ENCODE results near the gene LPIN1. TPM values are rescaled to one million over a fixed set of nuclear protein-coding genes. Genes with fewer than 3 reads are reported as not detected.
"Not testable (repeated sequence)": the region's sequence is repeated elsewhere in the genome, so short reads cannot be mapped to it uniquely, and the experiment has no call there.

Gene LPIN1
- total RNA-seq, 1 experiment from 2014 or later, result 19.4 TPM

GRCh38 chr2:11830708-11831301, 84.4 kb downstream of the LPIN1 start:
- no peaks in the 10 kb centered on the region for H3K27me3 ChIP-seq (replicated peaks)
- no peaks in the 10 kb centered on the region for H3K36me3 ChIP-seq
- H3K4me3 ChIP-seq, result peak overlapping the region; percentile 11
- H3K9me3 ChIP-seq (replicated peaks), result peaks cover 6% of the 10 kb centered on the region; the same call in 1 of the 2 replicates
- DNase-seq (ENCODE audit: low read depth in 1 of 2, low spot score in 2 of 2), result no peak
- peaks cover 37% of the 10 kb centered on the region for H3K4me1 ChIP-seq (replicated peaks)
- H3K27ac ChIP-seq, result peak overlapping the region; percentile 70

DNA sequence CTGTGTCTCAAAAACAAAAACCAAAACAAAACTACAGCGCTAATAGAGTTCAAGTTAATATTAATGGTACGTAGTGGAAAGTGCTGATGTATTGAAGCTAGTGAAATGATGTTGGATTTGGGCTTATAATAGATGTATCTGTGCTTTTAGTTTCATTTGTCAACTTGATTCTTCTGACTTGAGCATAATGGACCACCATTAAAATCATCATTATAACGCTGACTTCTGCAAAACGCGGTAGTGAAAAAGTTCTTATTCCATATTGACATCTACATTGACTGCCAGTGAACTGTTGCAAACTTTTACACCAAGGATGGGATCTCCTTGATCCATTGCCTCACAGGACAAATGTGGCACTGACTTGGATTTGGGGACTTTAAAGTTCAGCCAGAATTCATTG, 85.0 kb downstream of the LPIN1 start:
- H3K27ac ChIP-seq, result no peak overlapping the region

DNA sequence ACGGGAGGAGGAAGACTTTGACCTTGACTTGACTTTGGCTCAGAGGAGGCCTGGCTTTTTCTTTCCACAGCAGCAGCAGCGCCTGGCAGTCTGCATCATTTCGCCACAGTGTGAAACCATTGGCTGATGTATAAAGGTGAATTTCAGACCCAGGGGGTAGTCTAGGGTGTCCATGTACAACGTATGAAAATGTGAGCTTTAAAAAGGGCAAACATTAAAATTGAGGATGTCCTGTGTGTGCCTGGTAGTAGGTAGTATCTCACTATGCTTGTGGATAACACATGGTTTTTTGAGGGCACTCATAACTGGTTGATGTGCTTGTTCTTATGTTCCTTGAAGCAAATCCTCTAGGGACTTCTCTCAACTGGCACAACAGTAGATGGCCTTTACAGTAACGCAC, 86.1 kb downstream of the LPIN1 start:
- Histone ChIP-seq H3K36me3 (no peaks in the 10 kb centered on the region), H3K27me3 (replicated peaks) (no peaks in the 10 kb centered on the region), H3K27ac (no peak overlapping the region), H3K4me3 (no peak overlapping the region), H3K9me3 (replicated peaks) (peaks cover 6% of the 10 kb centered on the region; the same call in 1 of the 2 replicates), H3K4me1 (replicated peaks) (peaks cover 37% of the 10 kb centered on the region)
- no peak for DNase-seq (ENCODE audit: low read depth in 1 of 2, low spot score in 2 of 2)

More for the DNA sequence above, 85.0 kb downstream of the LPIN1 start:
- DNase-seq (ENCODE audit: low read depth in 1 of 2, low spot score in 2 of 2), result no peak
- Histone ChIP-seq H3K9me3 (replicated peaks) (peaks cover 6% of the 10 kb centered on the region; the same call in 1 of the 2 replicates), H3K4me3 (no peak overlapping the region), H3K27me3 (replicated peaks) (no peaks in the 10 kb centered on the region), H3K36me3 (no peaks in the 10 kb centered on the region), H3K4me1 (replicated peaks) (peaks cover 37% of the 10 kb centered on the region)

DNA sequence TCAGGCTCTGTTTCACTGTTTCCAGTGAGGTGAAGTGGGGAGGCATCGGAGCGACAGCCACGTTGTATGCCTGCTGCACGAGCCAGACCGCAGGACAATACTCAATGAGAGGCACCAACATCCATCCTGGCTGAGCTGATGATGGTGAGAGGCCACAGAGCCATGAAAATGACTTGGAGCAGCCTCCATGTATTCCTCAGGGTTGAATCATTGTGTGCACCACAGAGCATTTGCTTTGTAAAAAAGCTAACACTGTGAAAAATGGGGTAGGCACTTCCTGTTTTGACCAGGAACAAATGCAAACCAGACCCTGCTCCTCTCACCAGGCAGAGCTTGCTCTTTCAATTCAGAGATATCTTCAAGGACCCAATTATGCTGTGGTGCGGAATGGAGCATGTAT, 87.2 kb downstream of the LPIN1 start:
- Histone ChIP-seq H3K4me1 (replicated peaks) (peaks cover 37% of the 10 kb centered on the region), H3K27ac (no peak overlapping the region; the same call in 1 of the 2 replicates), H3K9me3 (replicated peaks) (peaks cover 6% of the 10 kb centered on the region; the same call in 1 of the 2 replicates), H3K4me3 (no peak overlapping the region), H3K36me3 (no peaks in the 10 kb centered on the region), H3K27me3 (replicated peaks) (no peaks in the 10 kb centered on the region)
- DNase-seq (ENCODE audit: low read depth in 1 of 2, low spot score in 2 of 2), result peak in 1 of 2 experiments; percentile 45

- Histone ChIP-seq H3K9me3 (replicated peaks) (peaks cover 6% of the 10 kb centered on the region; the same call in 1 of the 2 replicates), H3K27me3 (replicated peaks) (no peaks in the 10 kb centered on the region), H3K4me3 (no peak overlapping the region), H3K36me3 (no peaks in the 10 kb centered on the region), H3K4me1 (replicated peaks) (peaks cover 36% of the 10 kb centered on the region), H3K27ac (no peak overlapping the region)
- no peak for DNase-seq (ENCODE audit: low read depth in 1 of 2, low spot score in 2 of 2)
These were observed 89.0 kb downstream of the LPIN1 start for GRCh38 chr2:11835403-11835802.

DNA sequence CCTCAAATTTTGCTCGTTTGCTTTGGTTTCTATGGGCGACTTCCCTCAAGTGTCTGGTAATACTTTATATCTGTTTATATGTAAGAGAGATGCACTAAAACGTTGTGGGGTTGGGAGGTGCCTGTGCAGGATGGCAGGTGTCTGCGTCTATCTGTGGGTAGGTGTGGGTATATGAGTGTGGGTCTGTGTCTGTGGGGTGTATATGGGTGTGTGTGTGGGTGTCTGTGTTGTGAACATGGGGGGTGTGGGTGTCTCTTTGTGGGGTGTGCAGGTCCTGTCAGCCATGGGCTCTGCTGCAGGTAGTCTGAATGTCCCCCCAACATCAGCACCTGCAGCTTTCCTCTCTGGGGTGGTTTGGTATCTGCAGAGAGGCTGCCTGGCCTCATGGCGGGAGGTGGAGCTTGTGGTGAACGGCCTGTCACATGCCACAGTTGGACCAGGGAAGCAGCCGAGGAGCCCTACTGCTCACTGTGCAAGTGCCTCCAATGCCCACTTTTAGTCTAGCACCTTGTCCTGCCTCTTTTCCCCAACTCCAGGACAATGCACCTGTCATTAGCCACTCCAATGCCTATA, 90.3 kb downstream of the LPIN1 start:
- Histone ChIP-seq H3K36me3 (no peaks in the 10 kb centered on the region), H3K27me3 (replicated peaks) (no peaks in the 10 kb centered on the region), H3K27ac (no peak overlapping the region), H3K4me1 (replicated peaks) (peaks cover 26% of the 10 kb centered on the region), H3K9me3 (replicated peaks) (peaks cover 6% of the 10 kb centered on the region; the same call in 1 of the 2 replicates), H3K4me3 (no peak overlapping the region)
- DNase-seq (ENCODE audit: low read depth in 1 of 2, low spot score in 2 of 2), result no peak

- peaks cover 25% of the 10 kb centered on the region for H3K4me1 ChIP-seq (replicated peaks)
- no peaks in the 10 kb centered on the region for H3K27me3 ChIP-seq (replicated peaks)
- H3K9me3 ChIP-seq (replicated peaks), result peaks cover 6% of the 10 kb centered on the region; the same call in 1 of the 2 replicates
- H3K4me3 ChIP-seq, result no peak overlapping the region
- H3K27ac ChIP-seq, result no peak overlapping the region
- DNase-seq (ENCODE audit: low read depth in 1 of 2, low spot score in 2 of 2), result no peak
- no peaks in the 10 kb centered on the region for H3K36me3 ChIP-seq
These were observed 91.7 kb downstream of the LPIN1 start for GRCh38 chr2:11837875-11838734.

DNA sequence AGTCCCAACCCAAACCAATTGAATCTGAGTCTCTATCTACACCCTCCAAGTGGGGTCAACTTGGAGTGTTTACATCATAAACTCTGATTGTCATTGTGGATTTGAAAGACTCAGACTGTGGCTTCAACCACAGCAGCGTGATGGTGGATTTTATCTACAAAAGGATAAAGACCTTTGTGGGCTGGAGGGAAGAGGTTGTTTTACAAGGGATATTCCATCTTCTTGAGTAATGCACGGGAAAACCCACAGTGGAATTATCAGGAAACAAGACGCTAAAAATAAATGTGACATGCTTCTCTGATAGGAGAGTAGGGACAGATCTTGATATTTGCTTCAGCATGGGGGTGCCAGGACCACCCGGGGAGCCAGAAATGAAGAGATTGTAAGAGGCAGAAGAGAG, 93.5 kb downstream of the LPIN1 start:
- Histone ChIP-seq H3K9me3 (replicated peaks) (no peaks in the 10 kb centered on the region), H3K27me3 (replicated peaks) (no peaks in the 10 kb centered on the region), H3K4me3 (no peak overlapping the region), H3K27ac (no peak overlapping the region), H3K36me3 (no peaks in the 10 kb centered on the region), H3K4me1 (replicated peaks) (peaks cover 14% of the 10 kb centered on the region)
- DNase-seq (ENCODE audit: low read depth in 1 of 2, low spot score in 2 of 2), result peak in 1 of 2 experiments; percentile 61

- Histone ChIP-seq H3K4me3 (no peak overlapping the region), H3K9me3 (replicated peaks) (no peaks in the 10 kb centered on the region; the same call in 1 of the 2 replicates), H3K27me3 (replicated peaks) (no peaks in the 10 kb centered on the region), H3K36me3 (no peaks in the 10 kb centered on the region), H3K27ac (no peak overlapping the region), H3K4me1 (replicated peaks) (peaks cover 14% of the 10 kb centered on the region)
- no peak for DNase-seq (ENCODE audit: low read depth in 1 of 2, low spot score in 2 of 2)
These were observed 95.9 kb downstream of the LPIN1 start for GRCh38 chr2:11842336-11842735.

GRCh38 chr2:11844798-11845197, 98.4 kb downstream of the LPIN1 start:
- DNase-seq (ENCODE audit: low read depth in 1 of 2, low spot score in 2 of 2); H3K27ac ChIP-seq; H3K4me1 ChIP-seq (replicated peaks); H3K4me3 ChIP-seq; H3K27me3 ChIP-seq (replicated peaks); H3K36me3 ChIP-seq; H3K9me3 ChIP-seq (replicated peaks): not testable (repeated sequence)

DNA sequence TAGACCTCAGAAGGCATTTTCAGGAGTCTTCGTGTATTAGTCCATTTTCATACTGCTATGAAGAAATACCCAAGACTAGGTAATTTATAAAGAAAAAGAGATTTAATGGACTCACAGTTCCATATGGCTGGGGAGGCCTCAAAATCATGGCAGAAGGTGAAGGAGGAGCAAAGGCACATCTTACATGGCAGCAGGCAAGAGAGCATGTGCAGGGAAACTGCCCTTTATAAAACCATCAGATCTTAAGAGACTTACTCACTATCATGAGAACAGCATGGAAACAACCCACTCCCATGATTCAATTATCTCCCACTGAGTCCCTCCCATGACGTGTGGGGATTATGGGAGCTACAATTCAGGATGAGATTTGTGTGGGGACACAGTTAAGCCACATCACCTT, 101.5 kb downstream of the LPIN1 start:
- not testable (repeated sequence) for DNase-seq (ENCODE audit: low read depth in 1 of 2, low spot score in 2 of 2); H3K9me3 ChIP-seq (replicated peaks); H3K36me3 ChIP-seq; H3K4me1 ChIP-seq (replicated peaks); H3K27me3 ChIP-seq (replicated peaks); H3K27ac ChIP-seq; H3K4me3 ChIP-seq

DNA sequence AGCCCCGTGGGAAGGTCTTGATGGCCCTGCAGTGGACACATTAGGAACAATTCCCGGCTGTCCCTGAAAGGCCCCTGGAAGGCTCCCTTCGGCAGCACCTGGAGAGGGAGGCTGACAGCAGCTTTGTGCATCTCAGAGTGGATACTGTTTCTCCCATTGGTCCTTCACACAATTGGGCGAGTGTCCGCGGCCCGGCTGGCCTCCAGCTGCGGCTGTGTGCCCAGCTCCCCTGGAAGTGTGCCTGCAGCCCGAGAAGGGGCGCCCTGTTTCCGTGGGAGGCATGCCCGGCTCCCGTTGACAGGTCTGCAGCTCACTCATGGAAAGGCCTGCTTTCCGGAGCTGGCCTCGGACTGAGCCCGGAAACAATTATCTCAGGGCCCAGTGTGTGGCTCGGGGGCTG, 103.7 kb downstream of the LPIN1 start:
- peaks cover 8% of the 10 kb centered on the region for H3K9me3 ChIP-seq (replicated peaks)
- H3K27ac ChIP-seq, result no peak overlapping the region
- no peaks in the 10 kb centered on the region for H3K4me1 ChIP-seq (replicated peaks)
- H3K27me3 ChIP-seq (replicated peaks), result no peaks in the 10 kb centered on the region
- DNase-seq (ENCODE audit: low read depth in 1 of 2, low spot score in 2 of 2), result no peak
- H3K4me3 ChIP-seq, result no peak overlapping the region
- H3K36me3 ChIP-seq, result no peaks in the 10 kb centered on the region

- peaks cover 8% of the 10 kb centered on the region for H3K9me3 ChIP-seq (replicated peaks)
- no peaks in the 10 kb centered on the region for H3K27me3 ChIP-seq (replicated peaks)
- H3K36me3 ChIP-seq, result no peaks in the 10 kb centered on the region
- no peak overlapping the region for H3K27ac ChIP-seq
- H3K4me1 ChIP-seq (replicated peaks), result no peaks in the 10 kb centered on the region
- no peak overlapping the region for H3K4me3 ChIP-seq
- DNase-seq (ENCODE audit: low read depth in 1 of 2, low spot score in 2 of 2), result no peak
These were observed 106.2 kb downstream of the LPIN1 start for GRCh38 chr2:11852526-11853196.
